SK-N-SH (cell line): ENCODE measurements around the gene TEKT2. TPM values are rescaled to one million over a fixed set of nuclear protein-coding genes. Genes with fewer than 3 reads are reported as not detected.
A peak's percentile ranks its signal among the peaks of the same experiment; 100 is the strongest.

ENCODE experiments used
- CTCF ChIA-PET: fragments of 300-600, 350-600 bp; formaldehyde crosslinking; extraction: SDS; loops from one replicate; lab custom pipeline; 2021; lab: Yijun Ruan, JAX
- POLR2A ChIA-PET: fragments of 350-600 bp; sonication (Branson Sonifier 250); formaldehyde crosslinking; extraction: SDS; loops from one replicate; lab custom pipeline; 2020; ENCODE audit warnings: antibody characterized with exemption, inconsistent platforms; lab: Yijun Ruan, JAX
- DNase-seq: peaks from one replicate; pipeline ENCODE4 v3.0.0; 2012
- H2AFZ ChIP-seq: fragments of 200-600 bp; sonication (generic); 2 replicates; pipeline ENCODE4 v1.8.1; 2016; ENCODE audit warnings: antibody characterized with exemption, mild to moderate bottlenecking, low read depth
- H3F3A ChIP-seq: fragments of 200-600 bp; sonication (generic); replicated peaks from 2 replicates; pipeline ENCODE3; 2016; ENCODE audit warnings: antibody characterized with exemption, mild to moderate bottlenecking; ENCODE audit not compliant: insufficient read depth
- H3K27ac ChIP-seq, 2 experiments: fragments of 200-500 bp in 1 of 2; fragments of 200-600 bp in 1 of 2; sonication (Bioruptor generic) in 1 of 2; sonication (generic), shearing (Covaris generic) in 1 of 2; 2 replicates each; pipeline versions ENCODE4 v1.5.1 to v1.6.1; 2014 to 2016; ENCODE audit warnings: low read depth in 2 of 2, inconsistent platforms in 1 of 2, low read length in 1 of 2, mild to moderate bottlenecking in 1 of 2, mixed read lengths in 1 of 2
- H3K27me3 ChIP-seq: fragments of 200-600 bp; sonication (generic), shearing (Covaris generic); 2 replicates; pipeline ENCODE4 v1.6.1; 2016; ENCODE audit warnings: mixed run types; ENCODE audit not compliant: insufficient read depth
- H3K36me3 ChIP-seq, 2 experiments: fragments of 200-500 bp in 1 of 2; fragments of 200-600 bp in 1 of 2; sonication (Bioruptor generic) in 1 of 2; sonication (generic) in 1 of 2; replicated peaks in 1 of 2; 2 replicates each; pipeline versions ENCODE3 to v1.5.1; 2014 to 2016; ENCODE audit warnings: low read length in 1 of 2, mild to moderate bottlenecking in 1 of 2; ENCODE audit not compliant: insufficient read depth in 2 of 2, control insufficient read depth in 1 of 2
- H3K4me1 ChIP-seq, 2 experiments: fragments of 200-500 bp in 1 of 2; fragments of 200-600 bp in 1 of 2; sonication (Bioruptor generic) in 1 of 2; sonication (generic), shearing (Covaris generic) in 1 of 2; 2 replicates each; pipeline versions ENCODE4 v1.5.1 to v1.6.1; 2014 to 2016; ENCODE audit warnings: low read depth in 1 of 2, low read length in 1 of 2, mixed run types in 1 of 2; ENCODE audit not compliant: insufficient read depth in 2 of 2, control insufficient read depth in 1 of 2
- H3K4me2 ChIP-seq: fragments of 200-600 bp; sonication (generic), shearing (Covaris generic); 2 replicates; pipeline ENCODE4 v1.6.1; 2017; ENCODE audit warnings: mixed run types
- H3K4me3 ChIP-seq, 2 experiments: fragments of 200-500 bp in 1 of 2; fragments of 200-600 bp in 1 of 2; sonication (Bioruptor generic) in 1 of 2; sonication (generic), shearing (Covaris generic) in 1 of 2; 2 replicates each; pipeline versions ENCODE4 v1.5.1 to v1.8.1; 2014 to 2016; ENCODE audit warnings: low read depth in 2 of 2, inconsistent platforms in 1 of 2, low read length in 1 of 2, mild to moderate bottlenecking in 1 of 2, mixed read lengths in 1 of 2, moderate library complexity in 1 of 2
- H3K79me2 ChIP-seq: fragments of 200-600 bp; sonication (generic); 2 replicates; pipeline ENCODE4 v1.8.1; 2017; ENCODE audit warnings: mild to moderate bottlenecking; ENCODE audit not compliant: insufficient read depth
- H3K9ac ChIP-seq: fragments of 200-600 bp; sonication (generic); 2 replicates; pipeline ENCODE4 v1.6.1; 2017; ENCODE audit warnings: mixed run types
- H3K9me2 ChIP-seq: fragments of 200-600 bp; sonication (generic); 2 replicates; pipeline ENCODE4 v1.6.1; 2017; ENCODE audit warnings: mixed run types
- H3K9me3 ChIP-seq: fragments of 200-600 bp; sonication (generic); 2 replicates; pipeline ENCODE4 v1.6.1; 2017; ENCODE audit warnings: mixed run types, mild to moderate bottlenecking, moderate library complexity
- H4K20me1 ChIP-seq: fragments of 200-600 bp; sonication (generic); 2 replicates; pipeline ENCODE4 v1.6.1; 2017; ENCODE audit warnings: mild to moderate bottlenecking, mixed run types; ENCODE audit not compliant: insufficient read depth
- CHD2 ChIP-seq: fragments of 150-350 bp; IDR thresholded peaks from 2 replicates; pipeline ENCODE4 v1.6.1; 2018; ENCODE audit warnings: low read length; ENCODE audit not compliant: partially characterized antibody
- CTCF ChIP-seq: fragments of 200-600 bp; sonication (generic); IDR thresholded peaks from 2 replicates; pipeline ENCODE4 v1.6.1; 2017; ENCODE audit warnings: antibody characterized with exemption, mild to moderate bottlenecking, moderate library complexity
- EP300 ChIP-seq, 2 experiments: IDR thresholded peaks; 2 replicates each; pipeline versions ENCODE4 v1.4.0 to v1.6.1; 2012; ENCODE audit warnings: borderline replicate concordance in 1 of 2, low read depth in 1 of 2, low read length in 1 of 2
- FOSL2 ChIP-seq: IDR thresholded peaks from 2 replicates; pipeline ENCODE4 v1.4.0; 2012; ENCODE audit warnings: low read depth, mild to moderate bottlenecking, moderate library complexity, borderline replicate concordance
- FOXM1 ChIP-seq: IDR thresholded peaks from 2 replicates; pipeline ENCODE4 v1.4.0; 2012; ENCODE audit warnings: low read depth, mild to moderate bottlenecking
- GABPA ChIP-seq: IDR thresholded peaks from 2 replicates; pipeline ENCODE4 v1.4.0; 2012; ENCODE audit warnings: low read depth, mild to moderate bottlenecking
- JUND ChIP-seq: IDR thresholded peaks from 2 replicates; pipeline ENCODE4 v1.4.0; 2012
- MXI1 ChIP-seq: IDR thresholded peaks from 2 replicates; pipeline ENCODE4 v1.6.1; 2012; ENCODE audit warnings: mild to moderate bottlenecking, low read depth, low read length, improper control_type of control experiment
- NRF1 ChIP-seq: IDR thresholded peaks from 2 replicates; pipeline ENCODE4 v1.6.1; 2012; ENCODE audit warnings: low read depth, mild to moderate bottlenecking, low read length
- POLR2AphosphoS5 ChIP-seq: IDR thresholded peaks from 2 replicates; pipeline ENCODE4 v1.6.1; 2012; ENCODE audit warnings: low read depth, low read length
- RFX5 ChIP-seq: IDR thresholded peaks from 2 replicates; pipeline ENCODE4 v1.6.1; 2012; ENCODE audit warnings: mild to moderate bottlenecking, improper control_type of control experiment, low read length
- RXRA ChIP-seq: IDR thresholded peaks from 2 replicates; pipeline ENCODE4 v1.4.0; 2012; ENCODE audit warnings: low read depth, mild to moderate bottlenecking, borderline replicate concordance
- USF2 ChIP-seq: fragments of 150-350 bp; IDR thresholded peaks from 2 replicates; pipeline ENCODE4 v1.6.1; 2017; ENCODE audit warnings: antibody characterized with exemption, low read length, low read depth, borderline replicate concordance
- WGBS: methylation state at CpG from one replicate; pipeline ENCODE4 v1.1.6; 2017; ENCODE audit warnings: low lambda C conversion rate; 5-methylcytosine and 5-hydroxymethylcytosine counted together
- polyA plus RNA-seq, 3 experiments: library from polyadenylated mRNA; depleted of rRNA; stranded (reverse); fragments of >200 nt; gene quantifications; 2 replicates each; pipeline ENCODE4 v1.2.3, GENCODE V29; 2012

The TEKT2 gene
- polyA plus RNA-seq, 1 of the 3 experiments (the other 2 are of a cell fraction) = 1.2 TPM

- Histone ChIP-seq H3K4me2 (no peak overlapping the region), H4K20me1 (no peaks in the 10 kb centered on the region)
- WGBS = 77% methylated on average over 11 of the region's 16 CpGs
Observed at GRCh38 chr1:36096500-36097432, 12.9 kb downstream of the TEKT2 start.

GRCh38 chr1:36097693-36098585, 14.0 kb downstream of the TEKT2 start:
- no peaks in the 10 kb centered on the region for H3K9me3 ChIP-seq
- 92% methylated on average over 14 of the region's 33 CpGs for WGBS
- H3K27me3 ChIP-seq = no peaks in the 10 kb centered on the region
- H2AFZ ChIP-seq = no peak overlapping the region
- no peak overlapping the region for H3K9ac ChIP-seq
- H3F3A ChIP-seq = peaks cover 20% of the 10 kb centered on the region
- H3K4me3 ChIP-seq = no peak overlapping the region
- H3K27ac ChIP-seq = peak overlapping the region in 1 of 2 experiments; percentile 50; a peak in 1 of 4 replicates
- H3K4me2 ChIP-seq = no peak overlapping the region
- peaks cover 11 to 33% of the 10 kb centered on the region in 2 experiments for H3K36me3 ChIP-seq
- H4K20me1 ChIP-seq = no peaks in the 10 kb centered on the region
- H3K9me2 ChIP-seq = no peaks in the 10 kb centered on the region
- no peak for DNase-seq
- POLR2A ChIA-PET = interaction anchor here (1.0 kb wide), 1 partner anchor 37 kb away, joined by 5 read pairs; no protein-coding TSS in a partner anchor
- peaks cover 0 to 57% of the 10 kb centered on the region in 2 experiments; a peak in 2 of 4 replicates for H3K4me1 ChIP-seq
- H3K79me2 ChIP-seq = no peaks in the 10 kb centered on the region
- CTCF ChIA-PET = interaction anchor here (0.6 to 32.6 kb wide), 6 partner anchors 19 to 188 kb away, joined by 3 to 700 read pairs (median 5); partner anchors contain the start of gene TRAPPC3
- no peak for TF ChIP-seq RFX5
- TF ChIP-seq GABPA = no peak
- TF ChIP-seq RXRA = no peak
- no peak for TF ChIP-seq POLR2AphosphoS5
- no peak for TF ChIP-seq CTCF
- no peak for TF ChIP-seq FOSL2
- TF ChIP-seq EP300 (IDR thresholded peaks at IDR 0.05; ENCODE audit: borderline replicate concordance in 1 of 2, low read depth in 1 of 2, low read length in 1 of 2) = no peak
- no peak for TF ChIP-seq MXI1
- TF ChIP-seq NRF1 = no peak
- TF ChIP-seq CHD2 = no peak
- TF ChIP-seq FOXM1 = no peak
- TF ChIP-seq JUND = no peak

More at GRCh38 chr1:36096500-36097432, 12.9 kb downstream of the TEKT2 start:
- POLR2A ChIA-PET = interaction anchor here (0.7 to 1.0 kb wide), 3 partner anchors 10 to 38 kb away, joined by 4 to 5 read pairs (median 4); no protein-coding TSS in a partner anchor
- DNase-seq = peak; percentile 67
- no peak overlapping the region for H2AFZ ChIP-seq
- peak overlapping the region in 1 of 2 experiments; percentile 99; a peak in 2 of 4 replicates for H3K27ac ChIP-seq
- H3K9me2 ChIP-seq = no peaks in the 10 kb centered on the region
- H3K27me3 ChIP-seq = no peaks in the 10 kb centered on the region
- no peaks in the 10 kb centered on the region for H3K9me3 ChIP-seq
- peaks cover 10% of the 10 kb centered on the region; the same call in 1 of the 2 replicates for H3K79me2 ChIP-seq
- H3K4me1 ChIP-seq = peaks cover 0 to 69% of the 10 kb centered on the region in 2 experiments; a peak in 2 of 4 replicates
- TF ChIP-seq USF2 = no peak
- peak; percentile 34; the same call in 1 of the 2 replicates for TF ChIP-seq CTCF
- H3K36me3 ChIP-seq = peaks cover 11 to 45% of the 10 kb centered on the region in 2 experiments
- H3K4me3 ChIP-seq = no peak overlapping the region
- no peak overlapping the region for H3K9ac ChIP-seq
- CTCF ChIA-PET = interaction anchor here (0.6 to 32.6 kb wide), 6 partner anchors 20 to 189 kb away, joined by 3 to 700 read pairs (median 6); partner anchors contain the start of gene TRAPPC3
- H3F3A ChIP-seq = peaks cover 20% of the 10 kb centered on the region
